HPDE6-E6E7 (cell line): ENCODE measurements around the gene SNUPN.
A peak's percentile ranks its signal among the peaks of the same experiment; 100 is the strongest.

Source experiments
- DNase-seq: peaks from one replicate; pipeline ENCODE4 v3.0.0; 2011; ENCODE audit warnings: missing footprints; ENCODE audit errors: extremely low spot score

The SNUPN gene

DNA sequence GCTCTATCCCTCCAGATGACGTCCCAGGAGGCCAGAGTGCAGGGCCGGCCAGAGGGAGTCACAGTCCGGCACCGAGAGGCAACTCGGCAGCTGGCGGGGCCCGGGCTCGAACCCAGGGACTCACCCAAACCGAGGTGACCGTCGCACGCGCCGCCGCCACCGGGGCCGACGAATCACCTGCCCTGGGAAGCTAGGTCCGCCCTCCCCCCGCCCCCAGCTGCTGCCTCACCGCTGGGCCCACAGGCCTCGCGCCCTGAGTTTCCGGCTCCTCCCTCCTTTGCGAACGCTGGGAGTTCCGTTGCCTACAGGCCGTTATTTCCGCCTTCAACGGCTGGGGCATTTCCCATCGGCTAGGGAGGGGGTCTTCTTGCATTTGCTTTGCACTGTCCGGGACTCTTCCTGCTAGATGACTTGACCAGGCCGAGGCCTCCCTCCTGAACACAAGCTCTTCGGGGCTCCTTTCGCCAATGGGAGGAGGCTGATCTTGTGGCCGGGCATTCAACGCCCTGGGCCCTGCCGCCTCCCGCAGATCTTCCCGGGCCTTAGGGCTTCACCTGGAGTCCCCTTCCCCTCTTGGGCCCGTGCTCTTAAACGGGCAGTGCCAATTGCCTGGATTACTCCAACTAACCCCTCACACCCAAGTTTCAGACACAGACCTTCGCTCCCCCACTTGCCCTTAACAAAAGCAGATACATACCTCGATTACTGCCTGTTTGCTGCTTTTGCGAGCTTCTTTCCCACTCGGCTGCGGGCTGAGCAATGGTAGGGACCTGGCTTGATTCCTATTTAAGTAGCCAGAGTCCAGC, at the start of gene SNUPN:
Gene SNUPN (minus strand): TSS at position 184 of the 806 bp plus-strand sequence. CDS start 4,674 bp downstream, outside the sequence.
- DNase-seq: peak; percentile 92

DNA sequence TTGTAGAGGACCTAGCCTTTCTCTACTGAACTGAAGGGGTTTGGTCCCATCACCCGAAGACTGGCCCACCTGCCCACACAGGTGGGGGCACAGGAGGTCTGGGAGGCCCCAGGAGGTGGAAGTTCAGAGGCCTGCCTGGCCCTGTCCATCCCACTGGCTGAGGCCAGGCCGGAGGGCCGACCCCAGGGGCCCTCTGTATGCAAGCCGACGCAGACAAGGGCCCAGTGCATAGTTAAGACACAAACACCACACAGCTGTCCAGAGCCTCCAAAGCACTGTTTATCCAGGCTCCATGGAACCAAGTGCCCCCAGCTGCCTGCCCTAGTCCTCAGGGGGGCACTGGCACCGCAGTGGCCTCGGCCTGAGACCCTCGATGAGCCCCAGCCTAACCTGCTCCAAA, 48.8 kb upstream of the SNUPN start:
- no peak for DNase-seq

- no peak for DNase-seq
Measured at GRCh38 chr15:75673426-75674235, 48.1 kb upstream of the SNUPN start.

GRCh38 chr15:75672646-75673425, 47.3 kb upstream of the SNUPN start:
- DNase-seq: no peak

DNA sequence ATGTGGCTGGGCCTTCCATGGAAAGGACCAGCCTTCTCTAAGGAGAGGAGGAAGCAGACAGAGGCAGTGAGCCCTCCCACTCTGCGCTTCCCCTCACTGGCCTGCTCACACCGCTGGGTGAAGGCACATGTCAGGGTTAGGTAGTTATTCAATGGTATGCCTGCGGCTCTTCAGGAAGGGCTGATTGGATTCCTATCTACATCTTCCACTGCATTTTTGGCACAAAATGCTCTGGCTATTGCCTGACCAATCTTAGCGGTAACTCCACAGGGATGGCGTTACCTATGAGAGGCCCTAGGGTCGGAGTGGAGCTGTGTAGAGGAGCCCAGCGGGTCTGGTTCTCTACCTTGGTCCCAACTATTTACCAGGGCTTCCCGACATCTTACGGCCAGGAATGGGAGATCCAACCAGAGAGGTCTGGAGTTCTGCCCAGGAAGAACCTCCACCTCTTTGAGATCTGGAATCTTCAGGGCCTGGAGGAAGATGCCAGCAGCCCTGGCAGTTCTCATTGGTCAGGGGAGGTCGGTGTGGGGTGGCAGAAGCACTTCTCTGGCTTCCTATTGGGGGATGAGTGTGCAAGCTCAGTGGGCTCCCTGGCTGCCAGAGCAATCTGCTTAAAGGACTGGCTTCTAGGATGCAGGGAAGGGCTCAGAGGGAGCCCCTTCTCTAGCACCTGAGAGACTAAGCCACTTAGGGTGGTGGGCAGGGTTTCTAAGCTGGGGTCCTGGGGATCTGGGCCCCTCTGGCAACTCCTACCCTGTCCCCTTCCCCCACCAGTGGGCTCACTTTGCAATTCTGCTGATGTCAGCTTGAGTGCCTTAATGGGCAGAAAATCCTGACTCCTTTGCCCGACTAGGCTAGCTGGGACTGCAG, 46.4 kb upstream of the SNUPN start:
- no peak for DNase-seq

DNA sequence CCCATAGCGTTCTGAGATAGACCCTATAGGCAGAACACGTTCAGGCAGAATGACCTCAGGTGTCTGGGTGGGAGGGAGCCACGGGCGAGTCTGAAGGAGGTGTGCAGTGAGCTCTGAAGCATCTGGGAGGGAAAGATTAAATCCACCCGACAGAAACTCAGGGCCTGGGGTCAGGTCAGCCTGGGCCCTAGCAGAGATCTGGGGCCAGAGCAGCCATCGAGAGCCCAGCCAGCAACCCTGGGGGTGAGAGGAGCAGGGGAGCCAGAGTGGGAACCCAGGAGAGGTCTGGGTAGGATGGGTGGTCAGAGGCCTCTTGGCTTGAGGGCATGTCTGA, 44.3 kb upstream of the SNUPN start:
- DNase-seq: no peak

- peak; percentile 94 for DNase-seq
Measured at GRCh38 chr15:75669191-75669878, 43.8 kb upstream of the SNUPN start.

GRCh38 chr15:75666823-75667501, 41.4 kb upstream of the SNUPN start:
- peak; percentile 94 for DNase-seq

- DNase-seq: peak; percentile 45
Measured at GRCh38 chr15:75663931-75664421, 38.5 kb upstream of the SNUPN start.

GRCh38 chr15:75662823-75663519, 37.4 kb upstream of the SNUPN start:
- no peak for DNase-seq

GRCh38 chr15:75661756-75662140, 36.2 kb upstream of the SNUPN start:
- no peak for DNase-seq

- DNase-seq: peak; percentile 90
Measured at GRCh38 chr15:75661100-75661755, 35.7 kb upstream of the SNUPN start.

- no peak for DNase-seq
Measured at GRCh38 chr15:75659928-75660645, 34.6 kb upstream of the SNUPN start.

DNA sequence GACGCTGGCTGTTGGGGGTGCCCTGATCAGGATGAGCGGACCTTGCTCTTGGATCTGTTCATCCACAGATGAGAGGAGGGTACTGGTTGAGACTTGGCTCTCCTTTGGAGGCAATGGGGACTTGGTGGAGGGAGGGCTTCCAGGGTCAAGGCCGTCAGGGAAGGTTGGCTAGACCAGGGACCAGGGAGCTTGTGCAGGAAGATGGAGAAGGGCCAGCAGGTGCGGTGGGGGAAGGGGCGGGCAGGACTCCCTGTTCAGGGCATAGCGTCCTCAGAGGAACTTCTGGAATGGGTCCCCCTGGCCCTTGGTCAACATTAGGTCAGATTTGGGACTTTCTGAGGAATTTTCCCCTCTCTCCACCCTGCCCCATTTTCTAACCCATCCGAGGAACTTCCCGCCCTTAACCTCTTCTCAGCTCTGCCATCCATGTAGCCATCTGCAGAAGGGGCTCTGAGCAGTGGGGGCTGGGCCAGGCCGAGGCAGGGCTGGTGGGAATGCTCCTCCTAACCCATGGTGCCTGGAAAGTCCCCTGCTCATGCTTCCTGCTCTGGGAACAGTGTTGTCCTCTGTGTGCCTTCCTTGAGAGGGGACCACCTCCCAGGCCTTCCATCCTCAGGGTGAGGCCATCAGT, 33.7 kb upstream of the SNUPN start:
- no peak for DNase-seq

- no peak for DNase-seq
Measured at GRCh38 chr15:75656813-75657212, 31.3 kb upstream of the SNUPN start.

- DNase-seq: no peak
Measured at GRCh38 chr15:75656331-75656730, 30.8 kb upstream of the SNUPN start.

GRCh38 chr15:75655931-75656330, 30.4 kb upstream of the SNUPN start:
- DNase-seq: no peak
